DOHH2 (cell line): ENCODE data around the gene MYCBPAP.

Experiments used
- H3F3A ChIP-seq: fragments of 200-600 bp; sonication (generic), shearing (Covaris generic); 2 replicates; pipeline ENCODE4 v1.6.0; 2016; ENCODE audit warnings: antibody characterized with exemption, mild to moderate bottlenecking; ENCODE audit not compliant: control insufficient read depth, insufficient read depth
- H3K27ac ChIP-seq: fragments of 200-600 bp; sonication (generic); 2 replicates; pipeline ENCODE4 v1.5.1; 2014; ENCODE audit warnings: low read depth, mild to moderate bottlenecking, low read length, moderate library complexity
- H3K27me3 ChIP-seq: fragments of 200-600 bp; sonication (generic); 2 replicates; pipeline ENCODE4 v1.6.1; 2014; ENCODE audit warnings: mild to moderate bottlenecking, low read length, mixed read lengths; ENCODE audit not compliant: control insufficient read depth
- H3K36me3 ChIP-seq: fragments of 200-600 bp; sonication (generic); 2 replicates; pipeline ENCODE4 v1.6.1; 2014; ENCODE audit warnings: mild to moderate bottlenecking, low read length, moderate library complexity, mixed read lengths; ENCODE audit not compliant: control insufficient read depth
- H3K4me1 ChIP-seq: fragments of 200-600 bp; sonication (generic); 2 replicates; pipeline ENCODE4 v1.6.1; 2014; ENCODE audit warnings: mild to moderate bottlenecking, low read length, mixed read lengths; ENCODE audit not compliant: control insufficient read depth
- H3K4me2 ChIP-seq: fragments of 200-600 bp; sonication (generic); 2 replicates; pipeline ENCODE4 v1.6.0; 2014; ENCODE audit warnings: mild to moderate bottlenecking, low read length, moderate library complexity
- H3K4me3 ChIP-seq: fragments of 200-600 bp; sonication (generic); 2 replicates; pipeline ENCODE4 v1.5.1; 2014; ENCODE audit warnings: mild to moderate bottlenecking, low read length, mixed read lengths
- H3K79me2 ChIP-seq: fragments of 200-600 bp; sonication (generic); 2 replicates; pipeline ENCODE4 v1.6.1; 2014; ENCODE audit warnings: mild to moderate bottlenecking, low read length, mixed read lengths; ENCODE audit not compliant: control insufficient read depth
- H3K9me2 ChIP-seq: fragments of 200-600 bp; sonication (generic); replicated peaks from 2 replicates; pipeline ENCODE4 v1.6.1; 2014; ENCODE audit warnings: mild to moderate bottlenecking, low read length, mixed read lengths; ENCODE audit not compliant: control insufficient read depth
- H3K9me3 ChIP-seq: fragments of 200-600 bp; sonication (generic); 2 replicates; pipeline ENCODE4 v1.6.1; 2014; ENCODE audit warnings: antibody characterized with exemption, low read length, mixed read lengths; ENCODE audit not compliant: control insufficient read depth, insufficient read depth
- H4K20me1 ChIP-seq: fragments of 200-600 bp; sonication (generic); 2 replicates; pipeline ENCODE4 v1.6.0; 2014; ENCODE audit warnings: low read depth, mild to moderate bottlenecking, antibody characterized with exemption, low read length, moderate library complexity; ENCODE audit not compliant: control insufficient read depth, insufficient read depth
- EZH2phosphoT487 ChIP-seq: fragments of 200-600 bp; sonication (generic); IDR thresholded peaks from 2 replicates; pipeline ENCODE4 v1.6.1; 2017; ENCODE audit warnings: borderline replicate concordance, mild to moderate bottlenecking, antibody characterized with exemption, low read length, moderate library complexity, mixed read lengths
- TF ChIP-seq, protein P1 (sequence below): fragments of 200-600 bp; sonication (generic); IDR thresholded peaks from one replicate; pipeline ENCODE4 v1.5.1; 2014; ENCODE audit warnings: antibody characterized with exemption, mild to moderate bottlenecking, low read depth, low read length; ENCODE audit not compliant: poor library complexity, severe bottlenecking

MYCBPAP gene

DNA sequence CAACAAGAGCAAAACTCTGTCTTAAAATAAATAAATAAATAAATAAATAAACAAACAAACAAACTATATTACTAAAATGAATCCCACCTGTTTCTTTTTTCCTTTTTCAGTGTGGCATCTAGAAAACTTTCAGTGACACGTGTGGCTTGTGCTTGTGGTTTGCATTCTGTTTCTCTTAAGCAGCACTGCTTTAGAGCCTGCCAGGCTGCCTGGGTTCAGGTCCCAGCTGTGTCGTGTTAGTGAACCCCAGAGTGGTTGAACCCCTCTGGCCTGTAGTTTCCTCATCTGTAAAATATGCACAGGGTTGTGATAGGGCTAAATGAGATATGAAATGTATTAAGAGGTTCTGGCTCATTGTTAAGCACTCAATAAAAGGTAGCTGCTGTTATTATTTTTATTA lies 12.2 kb downstream of the MYCBPAP start:
- Histone ChIP-seq H3K27me3 (no peaks in the 10 kb centered on the region), H3K4me3 (no peak overlapping the region), H3F3A (no peaks in the 10 kb centered on the region), H3K36me3 (no peaks in the 10 kb centered on the region), H4K20me1 (no peaks in the 10 kb centered on the region), H3K9me3 (no peaks in the 10 kb centered on the region), H3K79me2 (no peaks in the 10 kb centered on the region), H3K9me2 (no peaks in the 10 kb centered on the region), H3K4me1 (peaks cover 4% of the 10 kb centered on the region), H3K27ac (no peak overlapping the region), H3K4me2 (no peak overlapping the region)
- no peak for TF ChIP-seq EZH2phosphoT487
- TF ChIP-seq, protein P1, sequence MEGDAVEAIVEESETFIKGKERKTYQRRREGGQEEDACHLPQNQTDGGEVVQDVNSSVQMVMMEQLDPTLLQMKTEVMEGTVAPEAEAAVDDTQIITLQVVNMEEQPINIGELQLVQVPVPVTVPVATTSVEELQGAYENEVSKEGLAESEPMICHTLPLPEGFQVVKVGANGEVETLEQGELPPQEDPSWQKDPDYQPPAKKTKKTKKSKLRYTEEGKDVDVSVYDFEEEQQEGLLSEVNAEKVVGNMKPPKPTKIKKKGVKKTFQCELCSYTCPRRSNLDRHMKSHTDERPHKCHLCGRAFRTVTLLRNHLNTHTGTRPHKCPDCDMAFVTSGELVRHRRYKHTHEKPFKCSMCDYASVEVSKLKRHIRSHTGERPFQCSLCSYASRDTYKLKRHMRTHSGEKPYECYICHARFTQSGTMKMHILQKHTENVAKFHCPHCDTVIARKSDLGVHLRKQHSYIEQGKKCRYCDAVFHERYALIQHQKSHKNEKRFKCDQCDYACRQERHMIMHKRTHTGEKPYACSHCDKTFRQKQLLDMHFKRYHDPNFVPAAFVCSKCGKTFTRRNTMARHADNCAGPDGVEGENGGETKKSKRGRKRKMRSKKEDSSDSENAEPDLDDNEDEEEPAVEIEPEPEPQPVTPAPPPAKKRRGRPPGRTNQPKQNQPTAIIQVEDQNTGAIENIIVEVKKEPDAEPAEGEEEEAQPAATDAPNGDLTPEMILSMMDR: no peak

DNA sequence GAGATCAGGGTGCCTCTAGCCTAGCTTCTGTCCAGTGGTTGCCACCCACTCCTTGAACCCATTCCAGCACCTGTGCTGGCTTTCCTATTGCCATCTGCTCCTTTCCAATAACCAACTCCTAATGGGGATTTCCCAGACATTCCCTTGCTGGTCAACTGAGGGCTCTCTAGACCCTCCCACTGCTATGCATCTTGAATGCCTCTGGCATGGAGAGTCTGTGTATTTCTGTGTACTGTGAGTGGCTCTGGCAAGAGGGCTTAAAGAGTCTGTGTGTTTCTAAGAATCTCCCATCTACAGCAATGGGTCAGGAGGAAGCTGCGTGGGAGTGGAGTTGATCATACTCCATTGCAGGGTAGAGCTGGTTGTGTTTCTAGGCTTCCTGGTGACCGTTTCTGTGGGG lies 13.3 kb downstream of the MYCBPAP start:
- no peaks in the 10 kb centered on the region for H3K4me1 ChIP-seq
- no peaks in the 10 kb centered on the region for H3K9me2 ChIP-seq
- H3K79me2 ChIP-seq: no peaks in the 10 kb centered on the region
- H3K27me3 ChIP-seq: no peaks in the 10 kb centered on the region
- H3F3A ChIP-seq: no peaks in the 10 kb centered on the region
- no peak overlapping the region for H3K4me3 ChIP-seq
- no peaks in the 10 kb centered on the region for H3K36me3 ChIP-seq
- H3K4me2 ChIP-seq: no peak overlapping the region
- no peak overlapping the region for H3K27ac ChIP-seq
- no peaks in the 10 kb centered on the region for H4K20me1 ChIP-seq
- H3K9me3 ChIP-seq: no peaks in the 10 kb centered on the region
- TF ChIP-seq, protein P1: no peak

DNA sequence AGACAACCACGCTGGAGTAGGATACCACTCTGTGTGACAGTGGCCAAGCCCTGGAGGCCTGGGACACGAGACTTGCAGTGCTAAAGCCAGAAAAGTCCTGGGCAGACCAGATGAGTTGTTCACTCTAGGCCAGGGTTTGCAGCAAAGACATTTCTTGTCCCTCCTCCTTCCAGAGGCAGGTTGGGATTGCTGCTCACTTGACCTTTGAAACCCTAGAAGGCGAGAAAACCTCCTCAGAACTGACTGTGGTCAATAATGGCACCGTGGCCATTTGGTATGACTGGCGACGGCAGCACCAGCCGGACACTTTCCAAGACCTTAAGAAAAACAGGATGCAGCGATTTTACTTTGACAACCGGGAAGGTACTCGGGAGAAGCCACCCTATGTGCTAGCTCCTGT lies 14.5 kb downstream of the MYCBPAP start:
- Histone ChIP-seq H3K4me1 (no peaks in the 10 kb centered on the region), H3F3A (no peaks in the 10 kb centered on the region), H3K9me3 (no peaks in the 10 kb centered on the region), H3K4me2 (no peak overlapping the region), H3K4me3 (no peak overlapping the region), H3K79me2 (no peaks in the 10 kb centered on the region), H3K27me3 (no peaks in the 10 kb centered on the region), H4K20me1 (no peaks in the 10 kb centered on the region), H3K9me2 (no peaks in the 10 kb centered on the region), H3K36me3 (no peaks in the 10 kb centered on the region), H3K27ac (no peak overlapping the region)
- TF ChIP-seq, protein P1: no peak
- TF ChIP-seq EZH2phosphoT487: no peak

DNA sequence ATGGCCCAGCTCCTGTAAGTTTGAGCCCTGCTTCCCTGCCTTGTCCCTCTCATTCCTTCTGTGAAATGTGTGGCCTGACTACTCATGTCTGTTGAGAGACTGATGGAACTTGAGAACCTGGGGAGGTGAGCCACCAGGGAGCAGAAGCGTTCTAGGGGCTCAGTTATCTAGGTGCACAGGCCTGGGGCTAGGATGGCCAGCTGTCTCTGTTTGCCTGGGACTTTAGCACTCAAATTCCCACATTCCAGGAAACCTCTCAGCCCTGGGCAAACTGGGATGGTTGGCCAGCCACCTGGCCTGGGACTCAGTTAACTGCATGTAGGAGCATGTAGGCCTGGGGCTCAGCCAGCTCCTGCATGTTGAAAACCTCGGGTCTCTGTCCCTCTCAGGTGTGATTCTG lies 15.0 kb downstream of the MYCBPAP start:
- Histone ChIP-seq H3F3A (no peaks in the 10 kb centered on the region), H3K27ac (no peak overlapping the region), H3K9me3 (no peaks in the 10 kb centered on the region), H3K9me2 (no peaks in the 10 kb centered on the region), H3K4me1 (no peaks in the 10 kb centered on the region), H4K20me1 (no peaks in the 10 kb centered on the region), H3K36me3 (no peaks in the 10 kb centered on the region), H3K4me2 (no peak overlapping the region), H3K4me3 (no peak overlapping the region), H3K27me3 (no peaks in the 10 kb centered on the region), H3K79me2 (no peaks in the 10 kb centered on the region)
- no peak for TF ChIP-seq EZH2phosphoT487
- TF ChIP-seq, protein P1: no peak
